Activated CD4-positive, alpha-beta T cell treated with anti-CD3 and anti-CD28 coated beads for 4 hours (primary cell): ENCODE measurements around the gene RFPL4A.

Experiments
- DNase-seq, 2 donors: peaks; one replicate each; pipeline ENCODE4 v3.0.0-alpha.2; 2020

RFPL4A gene

DNA sequence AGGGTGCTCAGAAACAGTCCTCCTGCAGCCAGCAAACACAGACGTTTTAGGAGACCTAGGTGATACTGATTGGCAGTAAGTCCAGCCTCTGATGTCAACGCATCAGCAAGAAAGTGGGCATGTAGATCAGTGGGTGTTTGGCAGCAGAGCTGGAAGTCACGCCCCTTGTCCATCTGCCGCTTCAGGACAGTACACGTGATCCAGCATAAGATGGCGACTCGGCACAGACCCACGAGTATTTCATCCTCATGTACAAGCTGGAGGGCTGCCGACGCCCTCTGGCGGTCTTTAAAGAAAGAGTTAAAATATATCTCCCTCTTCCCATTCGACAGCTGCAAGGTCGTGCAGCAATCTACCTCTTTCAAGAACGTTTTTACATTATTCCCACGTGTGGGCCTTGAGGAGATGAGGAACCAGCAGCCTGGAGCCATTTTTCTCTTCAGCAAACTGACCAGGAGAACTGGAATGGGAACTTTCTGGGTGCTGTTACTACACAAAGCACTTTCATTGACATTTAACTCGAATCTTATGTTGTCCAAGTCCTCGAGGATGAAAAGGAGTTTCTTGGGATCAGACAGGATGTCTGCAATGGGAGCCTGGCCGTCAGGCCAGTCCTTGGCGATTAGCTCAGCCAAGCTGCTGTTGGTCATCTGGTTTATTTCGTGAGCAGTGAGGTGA lies 50.6 kb downstream of the RFPL4A start:
- DNase-seq: peak in 1 of 2 donors; percentile 6

DNA sequence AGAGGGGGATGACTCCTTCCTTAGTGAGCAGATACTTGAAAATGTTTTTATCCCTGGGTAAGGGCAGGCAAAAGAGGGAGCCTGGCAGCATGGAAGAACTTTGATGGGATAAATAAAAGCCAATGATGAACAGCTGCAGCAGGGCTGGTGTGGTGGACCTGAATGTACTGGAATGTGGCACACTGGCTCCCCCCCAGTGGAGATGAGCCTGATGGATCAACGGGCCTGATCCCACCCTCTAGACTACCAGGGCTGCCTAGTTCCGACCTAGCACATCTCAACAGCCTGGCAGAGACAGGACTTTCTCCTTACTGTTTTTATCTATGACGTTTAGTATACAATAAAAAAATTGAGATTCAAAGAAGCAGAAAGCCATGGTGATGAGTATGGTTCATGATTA lies 52.4 kb downstream of the RFPL4A start:
- no peak for DNase-seq

DNA sequence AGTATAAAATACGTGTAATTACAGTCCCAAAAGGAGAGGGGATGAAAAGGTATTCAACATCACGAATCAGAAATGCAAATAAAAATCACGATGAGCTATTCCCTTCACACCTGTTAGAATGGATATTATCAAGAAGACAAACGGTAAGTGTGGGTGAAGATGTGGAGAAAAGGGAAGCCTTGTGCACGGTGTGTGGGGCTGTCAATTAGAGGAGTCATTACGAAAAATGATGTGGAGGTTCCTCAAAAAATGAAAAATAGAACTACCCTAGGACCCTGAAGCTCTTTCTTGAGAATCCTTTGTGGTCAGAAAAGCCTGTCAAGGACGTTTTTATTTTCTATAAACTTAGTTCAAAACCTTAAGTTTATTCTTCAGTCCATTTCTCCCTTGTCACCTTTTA lies 53.6 kb downstream of the RFPL4A start:
- DNase-seq: no peak
